PC-9 (cell line): ENCODE measurements around the gene PIK3R2.

ENCODE experiments used
- CTCF ChIP-seq: fragments of 200-600 bp; sonication (generic); conservative IDR thresholded peaks from 2 replicates; pipeline ENCODE4 v1.6.1; 2017; ENCODE audit warnings: mixed run types, antibody characterized with exemption, mild to moderate bottlenecking, moderate library complexity
- EZH2 ChIP-seq: fragments of 200-600 bp; sonication (generic); IDR thresholded peaks from 2 replicates; pipeline ENCODE4 v1.8.0; 2017; ENCODE audit warnings: antibody characterized with exemption, low read depth

- TF ChIP-seq CTCF: no peak
- no peak for TF ChIP-seq EZH2
Measured at GRCh38 chr19:18141031-18141430, 11.9 kb upstream of the PIK3R2 start.
